Sigmoid colon (tissue), 4 donors: ENCODE results near the gene TUBGCP6.

Experiments used
- EP300 ChIP-seq, 4 donors: sonication (generic); formaldehyde crosslinking; IDR thresholded peaks; one replicate each; pipeline ENCODE4 v1.6.1; 2017; ENCODE audit warnings: antibody characterized with exemption in 4 of 4
- POLR2AphosphoS5 ChIP-seq, 4 donors: sonication (generic); formaldehyde crosslinking; IDR thresholded peaks; one replicate each; pipeline ENCODE4 v1.6.1; 2017; ENCODE audit warnings: antibody characterized with exemption in 4 of 4
- TF ChIP-seq, protein P1 (sequence below), 4 experiments: fragments of 450-650 bp in 3 of 4; fragments of 200-600 bp in 1 of 4; IDR thresholded peaks; one replicate each; pipeline ENCODE4 v1.5.1; 2016 to 2019; ENCODE audit warnings: antibody characterized with exemption in 4 of 4, mild to moderate bottlenecking in 3 of 4, moderate library complexity in 2 of 4

DNA sequence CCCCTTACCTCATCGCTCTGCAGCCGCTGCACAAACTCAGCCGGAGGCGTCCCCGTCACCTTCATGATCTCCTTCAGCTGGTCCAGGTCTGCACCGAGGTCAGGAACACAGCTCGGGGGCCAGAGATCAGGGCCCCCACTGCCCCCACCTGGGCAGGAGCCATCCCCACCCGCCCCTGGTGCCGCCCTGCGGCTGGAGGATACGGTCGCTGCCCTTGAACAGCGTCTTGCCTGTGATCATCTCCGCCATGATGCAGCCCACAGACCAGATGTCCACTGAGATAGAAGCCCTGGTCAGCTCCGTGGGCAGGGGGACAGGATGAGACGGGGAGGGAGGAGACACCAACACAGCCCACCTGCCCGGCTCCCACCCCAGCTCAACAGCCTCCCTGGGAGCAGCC lies 10.8 kb upstream of the TUBGCP6 start:
- TF ChIP-seq, protein P1, sequence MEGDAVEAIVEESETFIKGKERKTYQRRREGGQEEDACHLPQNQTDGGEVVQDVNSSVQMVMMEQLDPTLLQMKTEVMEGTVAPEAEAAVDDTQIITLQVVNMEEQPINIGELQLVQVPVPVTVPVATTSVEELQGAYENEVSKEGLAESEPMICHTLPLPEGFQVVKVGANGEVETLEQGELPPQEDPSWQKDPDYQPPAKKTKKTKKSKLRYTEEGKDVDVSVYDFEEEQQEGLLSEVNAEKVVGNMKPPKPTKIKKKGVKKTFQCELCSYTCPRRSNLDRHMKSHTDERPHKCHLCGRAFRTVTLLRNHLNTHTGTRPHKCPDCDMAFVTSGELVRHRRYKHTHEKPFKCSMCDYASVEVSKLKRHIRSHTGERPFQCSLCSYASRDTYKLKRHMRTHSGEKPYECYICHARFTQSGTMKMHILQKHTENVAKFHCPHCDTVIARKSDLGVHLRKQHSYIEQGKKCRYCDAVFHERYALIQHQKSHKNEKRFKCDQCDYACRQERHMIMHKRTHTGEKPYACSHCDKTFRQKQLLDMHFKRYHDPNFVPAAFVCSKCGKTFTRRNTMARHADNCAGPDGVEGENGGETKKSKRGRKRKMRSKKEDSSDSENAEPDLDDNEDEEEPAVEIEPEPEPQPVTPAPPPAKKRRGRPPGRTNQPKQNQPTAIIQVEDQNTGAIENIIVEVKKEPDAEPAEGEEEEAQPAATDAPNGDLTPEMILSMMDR (IDR thresholded peaks at IDR 0.05) = no peak
- TF ChIP-seq POLR2AphosphoS5 (IDR thresholded peaks at IDR 0.05) (no peak), EP300 (IDR thresholded peaks at IDR 0.05) (no peak)
